Brain microvascular endothelial cell (primary cell): ENCODE data around the gene PLIN5.
"Not testable (repeated sequence)": the region's sequence is repeated elsewhere in the genome, so short reads cannot be mapped to it uniquely, and the experiment has no call there.

Experiments used
- DNase-seq: peaks from one replicate; pipeline ENCODE4 v3.0.0-alpha.2; 2020
- H3K27ac ChIP-seq: fragments of 250-450 bp; sonication (Bioruptor Pico); 2 replicates; pipeline ENCODE4 v1.5.1; 2020; ENCODE audit warnings: mild to moderate bottlenecking, moderate library complexity
- H3K27me3 ChIP-seq: fragments of 250-450 bp; sonication (Bioruptor Pico); replicated peaks from 2 replicates; pipeline ENCODE4 v1.5.1; 2020; ENCODE audit warnings: mild to moderate bottlenecking
- H3K36me3 ChIP-seq: fragments of 250-450 bp; sonication (Bioruptor Pico); replicated peaks from 2 replicates; pipeline ENCODE4 v1.5.1; 2020; ENCODE audit warnings: mild to moderate bottlenecking
- H3K4me3 ChIP-seq: 2 replicates; pipeline ENCODE4 v1.5.1; 2011; ENCODE audit warnings: low read depth, mild to moderate bottlenecking, control low read depth, low read length, moderate library complexity
- CTCF ChIP-seq: IDR thresholded peaks from 2 replicates; pipeline ENCODE4 v1.5.1; 2011; ENCODE audit warnings: low read depth, mild to moderate bottlenecking, moderate library complexity, low read length, control low read depth, inconsistent platforms; ENCODE audit errors: missing control alignments
- in situ Hi-C: cut with HindIII; loops from 2 replicates; pipeline ENCODE4 v1.10.0; 2017; ENCODE audit warnings: low sequenced_read_pairs, low pct_ligation_motif_present

Gene PLIN5

GRCh38 chr19:4547303-4548237 is 12.5 kb upstream of the PLIN5 start:
- in situ Hi-C loops, result no loop called here
- Histone ChIP-seq H3K27ac (no peak overlapping the region), H3K4me3 (no peak overlapping the region), H3K27me3 (no peaks in the 10 kb centered on the region), H3K36me3 (no peaks in the 10 kb centered on the region)
- peak; percentile 62 for TF ChIP-seq CTCF
- no peak for DNase-seq

- Histone ChIP-seq H3K36me3 (no peaks in the 10 kb centered on the region), H3K27ac (no peak overlapping the region), H3K27me3 (no peaks in the 10 kb centered on the region), H3K4me3 (no peak overlapping the region)
- no peak for TF ChIP-seq CTCF
- no peak for DNase-seq
- in situ Hi-C loops, result no loop called here
Measured at GRCh38 chr19:4543842-4544647, 9.0 kb upstream of the PLIN5 start.

- in situ Hi-C loops, result no loop called here
- no peaks in the 10 kb centered on the region for H3K27me3 ChIP-seq
- DNase-seq, result no peak
- H3K36me3 ChIP-seq, result no peaks in the 10 kb centered on the region
- no peak overlapping the region for H3K27ac ChIP-seq
- no peak for TF ChIP-seq CTCF
- H3K4me3 ChIP-seq, result no peak overlapping the region
Measured at GRCh38 chr19:4542896-4543841, 8.1 kb upstream of the PLIN5 start.

- in situ Hi-C loops, H3K4me3 ChIP-seq, DNase-seq, H3K27me3 ChIP-seq, H3K36me3 ChIP-seq, H3K27ac ChIP-seq: not testable (repeated sequence)
Measured at GRCh38 chr19:4541806-4542145, 6.8 kb upstream of the PLIN5 start.

GRCh38 chr19:4541114-4541805 is 6.2 kb upstream of the PLIN5 start:
- no peak for DNase-seq
- Histone ChIP-seq H3K27ac (no peak overlapping the region), H3K27me3 (no peaks in the 10 kb centered on the region), H3K36me3 (no peaks in the 10 kb centered on the region), H3K4me3 (no peak overlapping the region)
- in situ Hi-C loops, result no loop called here
- no peak for TF ChIP-seq CTCF
